PC-3 (cell line): Measurements from ENCODE around the gene POR. TPM values are rescaled to one million over a fixed set of nuclear protein-coding genes. Genes with fewer than 3 reads are reported as not detected.

Experiments used
- ATAC-seq: fragments of 200-7000 bp; cut with Tn5 transposase; 2 replicates; pipeline ENCODE4 v1.9.1; 2020; ENCODE audit warnings: mild to moderate bottlenecking, moderate library complexity
- BruUV-seq: library from RNA; stranded (reverse); fragments of 400-500 nt; replicated peaks from 2 replicates; lab custom pipeline; 2021; lab: Mats Ljungman, UMichigan
- CTCF ChIA-PET: fragments of 300-600 bp; sonication (Branson Sonifier 250); formaldehyde crosslinking; loops from one replicate; lab custom pipeline; 2022; ENCODE audit warnings: antibody characterized with exemption; lab: Charles Lee
- POLR2A ChIA-PET: fragments of 300-600 bp; sonication (Branson Sonifier 250); formaldehyde crosslinking; loops from one replicate; lab custom pipeline; 2022; ENCODE audit warnings: antibody characterized with exemption; ENCODE audit not compliant: unreplicated experiment; lab: Charles Lee
- DNase-seq: peaks from one replicate; pipeline ENCODE4 v3.0.0-alpha.2; 2015
- H2AFZ ChIP-seq: fragments of 300-600 bp; sonication (generic); 2 replicates; pipeline ENCODE4 v1.6.0; 2016; ENCODE audit warnings: antibody characterized with exemption, low read length
- H3F3A ChIP-seq: fragments of 300-600 bp; sonication (generic); one replicate; pipeline ENCODE4 v1.6.0; 2017; ENCODE audit warnings: antibody characterized with exemption, low read length, control low read depth, mild to moderate bottlenecking; ENCODE audit not compliant: unreplicated experiment
- H3K27ac ChIP-seq: fragments of 300-600 bp; sonication (generic); 2 replicates; pipeline ENCODE4 v1.5.1; 2016; ENCODE audit warnings: mild to moderate bottlenecking, low read length
- H3K27me3 ChIP-seq: fragments of 300-600 bp; sonication (generic); 2 replicates; pipeline ENCODE4 v1.6.1; 2016; ENCODE audit warnings: low read length, mixed read lengths
- H3K36me3 ChIP-seq: fragments of 300-600 bp; sonication (generic); 2 replicates; pipeline ENCODE4 v1.6.1; 2016; ENCODE audit warnings: low read depth, mixed run types, low read length, mixed read lengths
- H3K4me1 ChIP-seq: fragments of 300-600 bp; sonication (generic); 2 replicates; pipeline ENCODE4 v1.5.1; 2016; ENCODE audit warnings: low read length; ENCODE audit not compliant: insufficient read depth
- H3K4me2 ChIP-seq: fragments of 300-600 bp; sonication (generic); 2 replicates; pipeline ENCODE4 v1.6.0; 2016; ENCODE audit warnings: low read length
- H3K4me3 ChIP-seq: fragments of 300-600 bp; sonication (generic); 2 replicates; pipeline ENCODE4 v1.5.1; 2016; ENCODE audit warnings: mild to moderate bottlenecking, low read length, mixed read lengths
- H3K79me2 ChIP-seq: fragments of 300-600 bp; sonication (generic); 2 replicates; pipeline ENCODE4 v1.6.1; 2017; ENCODE audit warnings: low read length, mixed read lengths
- H3K9ac ChIP-seq: fragments of 300-600 bp; sonication (generic); 2 replicates; pipeline ENCODE4 v1.6.0; 2016; ENCODE audit warnings: mild to moderate bottlenecking, low read length
- H3K9me2 ChIP-seq: fragments of 300-600 bp; sonication (generic); replicated peaks from 2 replicates; pipeline ENCODE4 v1.6.1; 2016; ENCODE audit warnings: mixed run types, low read length, mixed read lengths
- H3K9me3 ChIP-seq: fragments of 300-600 bp; sonication (generic); 2 replicates; pipeline ENCODE4 v1.6.1; 2016; ENCODE audit warnings: low read length, mixed read lengths
- H4K20me1 ChIP-seq: fragments of 300-600 bp; sonication (generic); 2 replicates; pipeline ENCODE4 v1.6.1; 2016; ENCODE audit warnings: low read length, mixed read lengths
- EZH2 ChIP-seq: fragments of 300-600 bp; sonication (generic); IDR thresholded peaks from one replicate; pipeline ENCODE4 v1.6.1; 2017; ENCODE audit warnings: antibody characterized with exemption, mild to moderate bottlenecking, low read length; ENCODE audit not compliant: unreplicated experiment
- EZH2phosphoT487 ChIP-seq: fragments of 300-600 bp; sonication (generic); IDR thresholded peaks from 2 replicates; pipeline ENCODE4 v1.6.1; 2018; ENCODE audit warnings: mild to moderate bottlenecking, antibody characterized with exemption, low read length, borderline replicate concordance
- intact Hi-C: fragments of 100-400 bp; cut with micrococcal nuclease; formaldehyde crosslinking; loops from 2 replicates; pipeline ENCODE4 v1.9.0; 2023
- total RNA-seq: library from RNA; depleted of rRNA; stranded (reverse); fragments of >200 nt; gene quantifications from 2 replicates; pipeline ENCODE4 v1.2.3, GENCODE V29; 2014
- TF ChIP-seq, protein P1 (sequence below): fragments of 300-600 bp; sonication (generic); conservative IDR thresholded peaks from 2 replicates; pipeline ENCODE4 v1.5.1; 2017; ENCODE audit warnings: antibody characterized with exemption, low read depth, mild to moderate bottlenecking, low read length

POR gene
- total RNA-seq, 1 experiment from 2014 or later: 112 TPM

DNA sequence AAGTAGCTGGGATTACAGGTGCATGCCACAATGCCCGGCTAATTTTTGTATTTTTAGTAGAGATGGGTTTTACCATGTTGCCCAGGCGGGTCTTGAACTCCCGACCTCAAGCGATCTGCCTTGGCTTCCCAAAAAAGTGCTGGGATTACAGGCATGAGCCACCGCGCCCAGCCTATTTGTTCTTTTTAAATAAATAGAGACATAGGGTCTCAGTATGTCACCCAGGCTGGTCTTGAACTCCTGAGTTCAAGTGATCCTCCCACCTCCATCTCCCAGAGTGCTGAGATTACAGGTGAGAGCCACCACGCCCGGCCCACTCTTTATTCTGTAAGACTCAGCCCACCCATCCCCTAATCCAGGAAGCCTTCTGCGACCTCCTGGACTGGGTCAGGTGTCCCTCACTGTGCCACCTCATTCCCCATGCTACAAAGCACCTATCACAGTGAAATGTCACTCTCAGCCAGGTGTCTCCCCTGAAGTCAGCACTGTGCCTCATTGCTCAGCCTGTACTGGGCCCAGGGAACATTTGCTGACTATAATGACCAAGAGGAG, 76.7 kb downstream of the POR start:
- H3K9me2 ChIP-seq: no peaks in the 10 kb centered on the region
- H4K20me1 ChIP-seq: no peaks in the 10 kb centered on the region
- BruUV-seq: no TSS peak
- intact Hi-C loops: loop anchor here (10.0 kb wide), 1 partner anchor 77 kb away; the partner anchor contains the start of gene POR
- H2AFZ ChIP-seq: no peak overlapping the region
- H3K4me1 ChIP-seq: peaks cover 9% of the 10 kb centered on the region
- no peak overlapping the region for H3K9ac ChIP-seq
- ChIA-PET CTCF (interaction anchor here (0.6 kb wide), 1 partner anchor 229 kb away, joined by 3 read pairs; no protein-coding TSS in a partner anchor), POLR2A (no interaction called here)
- H3F3A ChIP-seq: no peaks in the 10 kb centered on the region
- H3K79me2 ChIP-seq: no peaks in the 10 kb centered on the region
- no peak overlapping the region for H3K4me2 ChIP-seq
- H3K4me3 ChIP-seq: no peak overlapping the region
- TF ChIP-seq EZH2 (no peak), EZH2phosphoT487 (no peak)
- TF ChIP-seq, protein P1, sequence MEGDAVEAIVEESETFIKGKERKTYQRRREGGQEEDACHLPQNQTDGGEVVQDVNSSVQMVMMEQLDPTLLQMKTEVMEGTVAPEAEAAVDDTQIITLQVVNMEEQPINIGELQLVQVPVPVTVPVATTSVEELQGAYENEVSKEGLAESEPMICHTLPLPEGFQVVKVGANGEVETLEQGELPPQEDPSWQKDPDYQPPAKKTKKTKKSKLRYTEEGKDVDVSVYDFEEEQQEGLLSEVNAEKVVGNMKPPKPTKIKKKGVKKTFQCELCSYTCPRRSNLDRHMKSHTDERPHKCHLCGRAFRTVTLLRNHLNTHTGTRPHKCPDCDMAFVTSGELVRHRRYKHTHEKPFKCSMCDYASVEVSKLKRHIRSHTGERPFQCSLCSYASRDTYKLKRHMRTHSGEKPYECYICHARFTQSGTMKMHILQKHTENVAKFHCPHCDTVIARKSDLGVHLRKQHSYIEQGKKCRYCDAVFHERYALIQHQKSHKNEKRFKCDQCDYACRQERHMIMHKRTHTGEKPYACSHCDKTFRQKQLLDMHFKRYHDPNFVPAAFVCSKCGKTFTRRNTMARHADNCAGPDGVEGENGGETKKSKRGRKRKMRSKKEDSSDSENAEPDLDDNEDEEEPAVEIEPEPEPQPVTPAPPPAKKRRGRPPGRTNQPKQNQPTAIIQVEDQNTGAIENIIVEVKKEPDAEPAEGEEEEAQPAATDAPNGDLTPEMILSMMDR: no peak
- DNase-seq (no peak), ATAC-seq (no peak)
- no peaks in the 10 kb centered on the region for H3K9me3 ChIP-seq
- no peak overlapping the region for H3K27ac ChIP-seq
- H3K27me3 ChIP-seq: no peaks in the 10 kb centered on the region
- H3K36me3 ChIP-seq: peaks cover 8% of the 10 kb centered on the region; the same call in 1 of the 2 replicates

DNA sequence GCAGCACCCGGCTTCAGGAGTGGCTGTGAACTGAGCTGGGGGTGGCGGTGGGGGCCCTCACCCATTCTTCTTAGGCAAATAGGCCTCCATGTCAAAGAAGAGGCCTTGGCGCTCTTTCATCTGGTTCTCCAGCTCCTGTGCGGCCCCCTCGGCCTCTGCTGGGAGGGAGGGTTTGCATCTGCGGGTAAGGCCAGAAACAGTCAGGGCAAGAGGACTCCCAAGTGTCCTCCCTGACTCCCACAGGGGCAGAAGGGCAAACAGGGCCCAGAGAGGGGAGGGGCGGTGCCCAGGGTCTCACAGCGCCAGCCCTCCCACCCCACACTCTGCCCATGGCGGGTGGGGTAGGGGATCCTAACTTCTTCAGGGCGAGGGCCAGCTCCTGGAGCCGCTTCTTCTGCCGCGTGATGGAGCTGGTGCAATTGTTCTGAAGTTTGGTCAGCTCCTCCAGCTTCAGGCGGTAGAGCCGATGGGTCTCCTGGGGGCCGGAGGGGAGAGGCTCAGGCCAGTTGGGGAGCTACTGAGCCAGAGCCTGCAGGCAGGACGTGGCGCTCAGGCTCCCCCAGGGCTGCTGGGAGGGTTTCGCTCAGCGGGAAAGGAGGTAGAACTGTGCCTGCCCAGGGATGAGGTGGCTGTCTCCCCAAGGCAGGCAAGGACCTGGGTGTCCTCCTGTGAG, 77.3 kb downstream of the POR start:
- Histone ChIP-seq H3K9ac (no peak overlapping the region), H3K79me2 (no peaks in the 10 kb centered on the region), H3K9me2 (no peaks in the 10 kb centered on the region), H3K36me3 (peaks cover 8% of the 10 kb centered on the region; the same call in 1 of the 2 replicates), H3K9me3 (no peaks in the 10 kb centered on the region), H3K4me3 (no peak overlapping the region), H3K27ac (no peak overlapping the region), H3K27me3 (no peaks in the 10 kb centered on the region), H4K20me1 (no peaks in the 10 kb centered on the region), H3K4me1 (peaks cover 9% of the 10 kb centered on the region), H2AFZ (no peak overlapping the region), H3F3A (no peaks in the 10 kb centered on the region), H3K4me2 (no peak overlapping the region)
- no peak for TF ChIP-seq EZH2
- no peak for TF ChIP-seq EZH2phosphoT487
- TF ChIP-seq, protein P1: no peak
- ChIA-PET CTCF (no interaction called here), POLR2A (no interaction called here)
- BruUV-seq: no TSS peak
- DNase-seq (no peak), ATAC-seq (no peak)
- intact Hi-C loops: loop anchor here (10.0 kb wide), 1 partner anchor 77 kb away; the partner anchor contains the start of gene POR
